Parathyroid adenoma (tissue), 2 donors: Measurements from ENCODE around the gene PACRG.

Experiments
- H2AFZ ChIP-seq: fragments of 300-600 bp; sonication (generic); one replicate; pipeline ENCODE4 v1.7.0; 2017; ENCODE audit warnings: antibody characterized with exemption, mild to moderate bottlenecking
- H3K27ac ChIP-seq: fragments of 300-600 bp; sonication (generic); one replicate; pipeline ENCODE4 v1.7.0; 2017
- H3K27me3 ChIP-seq: fragments of 300-600 bp; sonication (generic); one replicate; pipeline ENCODE4 v1.7.0; 2017; ENCODE audit warnings: low read length; ENCODE audit not compliant: control insufficient read depth, insufficient read depth
- H3K36me3 ChIP-seq: fragments of 300-600 bp; sonication (generic); one replicate; pipeline ENCODE4 v1.7.0; 2017; ENCODE audit warnings: low read length; ENCODE audit not compliant: control insufficient read depth, insufficient read depth
- H3K4me1 ChIP-seq: fragments of 300-600 bp; sonication (generic); one replicate; pipeline ENCODE4 v1.7.0; 2017; ENCODE audit warnings: control low read depth
- H3K4me2 ChIP-seq: fragments of 300-600 bp; sonication (generic); one replicate; pipeline ENCODE4 v1.7.0; 2017; ENCODE audit warnings: low read length
- H3K4me3 ChIP-seq: fragments of 300-600 bp; sonication (generic); one replicate; pipeline ENCODE4 v1.7.0; 2017; ENCODE audit warnings: low read depth, low read length
- H3K79me2 ChIP-seq: fragments of 300-600 bp; sonication (generic); one replicate; pipeline ENCODE4 v1.7.0; 2017; ENCODE audit warnings: control low read depth
- H3K9ac ChIP-seq: fragments of 300-600 bp; sonication (generic); one replicate; pipeline ENCODE4 v1.7.0; 2017; ENCODE audit warnings: mild to moderate bottlenecking
- H3K9me3 ChIP-seq: fragments of 300-600 bp; sonication (generic); one replicate; pipeline ENCODE4 v1.7.0; 2017; ENCODE audit warnings: low read length; ENCODE audit not compliant: control insufficient read depth
- CTCF ChIP-seq: fragments of 300-600 bp; sonication (generic); IDR thresholded peaks from one replicate; pipeline ENCODE4 v1.7.0; 2017; ENCODE audit warnings: antibody characterized with exemption, mild to moderate bottlenecking
- donor health status: primary hyperparathyroidism.

PACRG gene

GRCh38 chr6:163285691-163286090, 557.9 kb downstream of the PACRG start:
- Histone ChIP-seq H3K9ac (no peak overlapping the region), H3K27me3 (no peaks in the 10 kb centered on the region), H3K27ac (no peak overlapping the region), H3K36me3 (no peaks in the 10 kb centered on the region), H2AFZ (no peak overlapping the region), H3K79me2 (no peaks in the 10 kb centered on the region), H3K4me3 (no peak overlapping the region), H3K9me3 (no peaks in the 10 kb centered on the region), H3K4me1 (no peaks in the 10 kb centered on the region), H3K4me2 (no peak overlapping the region)
- TF ChIP-seq CTCF = no peak

DNA sequence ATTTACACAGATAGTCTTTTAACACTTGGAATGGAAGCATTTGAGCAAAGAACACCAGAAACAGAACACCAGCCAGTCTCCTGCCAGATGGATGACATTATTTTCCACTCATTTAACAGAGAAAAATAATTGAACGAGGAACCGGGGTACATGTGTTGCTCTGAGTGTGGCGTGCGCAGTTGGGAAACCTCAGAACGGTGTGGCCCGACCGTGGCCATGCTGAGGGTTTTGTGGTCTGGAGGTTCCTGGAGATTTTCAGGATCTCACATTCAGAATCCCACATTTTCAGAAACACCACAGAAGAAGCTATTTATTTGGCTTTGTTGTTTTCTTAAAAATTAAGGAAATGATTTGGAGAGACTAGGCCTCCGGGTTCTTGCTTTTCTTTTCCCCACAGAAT, 559.9 kb downstream of the PACRG start:
- Histone ChIP-seq H3K9me3 (no peaks in the 10 kb centered on the region), H3K36me3 (no peaks in the 10 kb centered on the region), H3K79me2 (no peaks in the 10 kb centered on the region), H2AFZ (no peak overlapping the region), H3K9ac (no peak overlapping the region), H3K4me1 (no peaks in the 10 kb centered on the region), H3K27me3 (no peaks in the 10 kb centered on the region), H3K27ac (no peak overlapping the region), H3K4me2 (no peak overlapping the region), H3K4me3 (no peak overlapping the region)
- TF ChIP-seq CTCF = no peak

- Histone ChIP-seq H3K4me1 (no peaks in the 10 kb centered on the region), H3K4me3 (no peak overlapping the region), H3K27ac (no peak overlapping the region), H3K9me3 (no peaks in the 10 kb centered on the region), H2AFZ (no peak overlapping the region), H3K27me3 (no peaks in the 10 kb centered on the region), H3K79me2 (no peaks in the 10 kb centered on the region), H3K9ac (no peak overlapping the region), H3K4me2 (no peak overlapping the region), H3K36me3 (no peaks in the 10 kb centered on the region)
- no peak for TF ChIP-seq CTCF
Observed at GRCh38 chr6:163288066-163288465, 560.3 kb downstream of the PACRG start.

DNA sequence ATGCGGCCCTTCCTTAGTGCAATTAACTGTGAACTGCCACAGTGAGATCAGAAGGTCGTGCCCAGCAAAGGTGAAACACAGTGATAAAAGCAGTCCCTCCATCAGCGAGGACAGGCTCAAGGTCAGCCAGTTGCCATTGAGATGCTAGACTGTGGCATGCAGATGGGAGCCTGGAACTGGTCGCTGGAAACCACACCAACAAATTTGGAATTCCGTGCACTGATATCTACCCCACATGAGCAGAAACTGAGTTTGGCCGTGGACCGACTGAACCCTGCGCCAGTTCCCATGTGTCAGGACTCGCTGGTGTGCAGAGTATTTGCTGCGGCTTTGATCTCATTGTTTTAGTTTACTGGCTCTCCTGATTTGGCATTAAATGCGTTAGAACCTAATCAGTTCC, 561.1 kb downstream of the PACRG start:
- Histone ChIP-seq H3K9me3 (no peaks in the 10 kb centered on the region), H3K4me3 (no peak overlapping the region), H3K27ac (no peak overlapping the region)

More for the DNA sequence above, 561.1 kb downstream of the PACRG start:
- Histone ChIP-seq H3K4me2 (no peak overlapping the region), H3K27me3 (no peaks in the 10 kb centered on the region), H3K4me1 (no peaks in the 10 kb centered on the region), H3K36me3 (no peaks in the 10 kb centered on the region), H3K79me2 (no peaks in the 10 kb centered on the region), H3K9ac (no peak overlapping the region), H2AFZ (no peak overlapping the region)
- no peak for TF ChIP-seq CTCF
